Measurements from ENCODE around the gene PDE10A. TPM values are rescaled to one million over a fixed set of nuclear protein-coding genes. Genes with fewer than 3 reads are reported as not detected.

The PDE10A gene
- total and polyA plus RNA-seq, 4 experiments from 2014 or later: not detected

DNA sequence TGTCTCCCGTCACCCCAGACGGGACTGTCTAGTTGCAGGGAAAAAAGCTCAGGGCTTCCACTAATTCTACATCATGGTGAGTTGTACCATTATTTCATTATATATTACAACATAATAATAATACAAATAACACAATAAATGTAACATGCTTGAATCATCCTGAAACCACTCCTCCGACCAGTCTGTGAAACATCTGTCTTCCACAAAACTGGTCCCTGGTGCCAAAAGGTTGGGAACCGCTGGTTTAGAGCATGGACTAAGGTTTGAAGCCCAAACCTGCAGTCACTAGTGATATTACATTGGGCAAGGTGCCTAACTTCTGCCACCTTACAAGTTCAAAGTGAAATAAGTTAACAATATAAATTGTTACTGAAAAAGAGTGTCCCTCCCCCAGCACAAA lies 175.7 kb downstream of the PDE10A start:
- peaks cover 0 to 4% (median 0%) of the 10 kb centered on the region in 8 donors for H3K9me3 Mint-ChIP-seq
- H3K4me1 Mint-ChIP-seq: no peaks in the 10 kb centered on the region
- no peak for DNase-seq
- H3K4me3 Mint-ChIP-seq: no peak overlapping the region
- CTCF ChIA-PET (ENCODE audit: partially characterized antibody): interaction anchor here (0.7 kb wide), 1 partner anchor 151 kb away, joined by 3 read pairs; no protein-coding TSS in a partner anchor
- H3K4me1 ChIP-seq (ENCODE audit: insufficient read depth, low read length): no peaks in the 10 kb centered on the region
- H3K4me3 ChIP-seq (ENCODE audit: low read length in 2 of 2): no peak overlapping the region
- H3K27me3 ChIP-seq (ENCODE audit: insufficient read depth, low read length): no peaks in the 10 kb centered on the region
- POLR2A ChIA-PET (ENCODE audit: partially characterized antibody): no interaction called here
- H3K36me3 Mint-ChIP-seq: no peaks in the 10 kb centered on the region
- no peaks in the 10 kb centered on the region for H3K9me3 ChIP-seq (ENCODE audit: control insufficient read depth in 1 of 2, low read length in 2 of 2)
- H3K27me3 Mint-ChIP-seq: no peaks in the 10 kb centered on the region
- no peak overlapping the region for H3K27ac ChIP-seq (ENCODE audit: low read depth, low read length)
- no peaks in the 10 kb centered on the region for H3K36me3 ChIP-seq (ENCODE audit: insufficient read depth, low read length)
- H3K27ac Mint-ChIP-seq: no peak overlapping the region
- intact Hi-C loops (cut with micrococcal nuclease): no loop called here

GRCh38 chr6:165486183-165487137 lies 176.6 kb downstream of the PDE10A start:
- Mint-ChIP-seq H3K27ac (no peak overlapping the region), H3K36me3 (no peaks in the 10 kb centered on the region), H3K9me3 (peaks cover 0 to 4% (median 0%) of the 10 kb centered on the region in 8 donors), H3K27me3 (no peaks in the 10 kb centered on the region), H3K4me3 (no peak overlapping the region), H3K4me1 (no peaks in the 10 kb centered on the region)
- Histone ChIP-seq H3K27ac (ENCODE audit: low read depth, low read length) (no peak overlapping the region), H3K4me1 (ENCODE audit: insufficient read depth, low read length) (no peaks in the 10 kb centered on the region), H3K27me3 (ENCODE audit: insufficient read depth, low read length) (no peaks in the 10 kb centered on the region), H3K9me3 (ENCODE audit: control insufficient read depth in 1 of 2, low read length in 2 of 2) (no peaks in the 10 kb centered on the region), H3K36me3 (ENCODE audit: insufficient read depth, low read length) (no peaks in the 10 kb centered on the region), H3K4me3 (ENCODE audit: low read length in 2 of 2) (no peak overlapping the region)
- ChIA-PET POLR2A (ENCODE audit: partially characterized antibody) (no interaction called here), CTCF (ENCODE audit: partially characterized antibody) (no interaction called here)
- intact Hi-C loops (cut with micrococcal nuclease): no loop called here
- no peak for DNase-seq

GRCh38 chr6:165484178-165484889 lies 178.7 kb downstream of the PDE10A start:
- no peak for DNase-seq
- Histone ChIP-seq H3K4me3 (ENCODE audit: low read length in 2 of 2) (no peak overlapping the region), H3K9me3 (ENCODE audit: control insufficient read depth in 1 of 2, low read length in 2 of 2) (no peaks in the 10 kb centered on the region), H3K36me3 (ENCODE audit: insufficient read depth, low read length) (no peaks in the 10 kb centered on the region), H3K4me1 (ENCODE audit: insufficient read depth, low read length) (no peaks in the 10 kb centered on the region), H3K27me3 (ENCODE audit: insufficient read depth, low read length) (no peaks in the 10 kb centered on the region), H3K27ac (ENCODE audit: low read depth, low read length) (no peak overlapping the region)
- no peak overlapping the region for H3K4me3 Mint-ChIP-seq
- no peaks in the 10 kb centered on the region for H3K36me3 Mint-ChIP-seq
- H3K27ac Mint-ChIP-seq: no peak overlapping the region
- POLR2A ChIA-PET (ENCODE audit: partially characterized antibody): no interaction called here
- no peaks in the 10 kb centered on the region for H3K4me1 Mint-ChIP-seq
- peaks cover 0 to 4% (median 0%) of the 10 kb centered on the region in 8 donors for H3K9me3 Mint-ChIP-seq
- intact Hi-C loops (cut with micrococcal nuclease): no loop called here
- CTCF ChIA-PET (ENCODE audit: partially characterized antibody): no interaction called here
- no peaks in the 10 kb centered on the region for H3K27me3 Mint-ChIP-seq

DNA sequence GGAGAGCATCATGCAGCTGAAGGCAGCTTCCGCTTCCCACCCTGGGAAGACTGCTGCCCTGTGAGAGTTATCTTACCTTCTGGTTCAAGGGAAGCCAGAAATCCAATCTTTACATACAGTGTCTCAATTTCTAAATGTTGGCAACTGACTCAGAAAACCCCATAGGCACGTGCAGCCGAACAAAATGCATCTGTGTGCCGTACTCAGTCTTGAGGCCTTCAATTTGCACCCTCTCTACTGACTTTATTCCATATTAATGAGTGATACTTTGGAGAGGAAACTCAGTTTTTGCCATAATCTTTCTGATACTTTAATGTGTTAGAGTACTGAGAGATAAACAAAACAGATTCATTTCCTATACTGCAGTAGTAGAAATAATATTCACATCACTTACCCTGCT lies 181.1 kb downstream of the PDE10A start:
- intact Hi-C loops (cut with micrococcal nuclease): no loop called here
- H3K4me1 ChIP-seq (ENCODE audit: insufficient read depth, low read length): no peaks in the 10 kb centered on the region
- H3K9me3 Mint-ChIP-seq: peaks cover 0 to 2% (median 0%) of the 10 kb centered on the region in 8 donors
- H3K4me3 Mint-ChIP-seq: no peak overlapping the region
- H3K27me3 ChIP-seq (ENCODE audit: insufficient read depth, low read length): no peaks in the 10 kb centered on the region
- ChIA-PET POLR2A (ENCODE audit: partially characterized antibody) (no interaction called here), CTCF (ENCODE audit: partially characterized antibody) (no interaction called here)
- no peak overlapping the region for H3K27ac ChIP-seq (ENCODE audit: low read depth, low read length)
- H3K36me3 ChIP-seq (ENCODE audit: insufficient read depth, low read length): no peaks in the 10 kb centered on the region
- no peaks in the 10 kb centered on the region for H3K4me1 Mint-ChIP-seq
- H3K36me3 Mint-ChIP-seq: no peaks in the 10 kb centered on the region
- H3K27ac Mint-ChIP-seq: no peak overlapping the region
- DNase-seq: no peak
- no peaks in the 10 kb centered on the region for H3K9me3 ChIP-seq (ENCODE audit: control insufficient read depth in 1 of 2, low read length in 2 of 2)
- H3K27me3 Mint-ChIP-seq: no peaks in the 10 kb centered on the region
- H3K4me3 ChIP-seq (ENCODE audit: low read length in 2 of 2): no peak overlapping the region

- H3K27me3 ChIP-seq (ENCODE audit: insufficient read depth, low read length): no peaks in the 10 kb centered on the region
- H3K36me3 ChIP-seq (ENCODE audit: insufficient read depth, low read length): no peaks in the 10 kb centered on the region
- Mint-ChIP-seq H3K27me3 (no peaks in the 10 kb centered on the region), H3K36me3 (no peaks in the 10 kb centered on the region), H3K4me1 (no peaks in the 10 kb centered on the region), H3K4me3 (no peak overlapping the region), H3K27ac (no peak overlapping the region), H3K9me3 (peaks cover 0 to 2% (median 0%) of the 10 kb centered on the region in 8 donors)
- intact Hi-C loops (cut with micrococcal nuclease): no loop called here
- ChIA-PET POLR2A (ENCODE audit: partially characterized antibody) (no interaction called here), CTCF (ENCODE audit: partially characterized antibody) (no interaction called here)
- DNase-seq: no peak
- H3K4me1 ChIP-seq (ENCODE audit: insufficient read depth, low read length): no peaks in the 10 kb centered on the region
- no peaks in the 10 kb centered on the region for H3K9me3 ChIP-seq (ENCODE audit: control insufficient read depth in 1 of 2, low read length in 2 of 2)
- no peak overlapping the region for H3K27ac ChIP-seq (ENCODE audit: low read depth, low read length)
- no peak overlapping the region for H3K4me3 ChIP-seq (ENCODE audit: low read length in 2 of 2)
Observed at GRCh38 chr6:165480916-165481315, 182.1 kb downstream of the PDE10A start.

- no peaks in the 10 kb centered on the region for H3K27me3 ChIP-seq (ENCODE audit: insufficient read depth, low read length)
- H3K27ac ChIP-seq (ENCODE audit: low read depth, low read length): no peak overlapping the region
- no peaks in the 10 kb centered on the region for H3K9me3 ChIP-seq (ENCODE audit: control insufficient read depth in 1 of 2, low read length in 2 of 2)
- H3K27ac Mint-ChIP-seq: no peak overlapping the region
- no peak overlapping the region for H3K4me3 Mint-ChIP-seq
- no peaks in the 10 kb centered on the region for H3K9me3 Mint-ChIP-seq
- H3K36me3 ChIP-seq (ENCODE audit: insufficient read depth, low read length): no peaks in the 10 kb centered on the region
- intact Hi-C loops (cut with micrococcal nuclease): no loop called here
- CTCF ChIA-PET (ENCODE audit: partially characterized antibody): no interaction called here
- no peaks in the 10 kb centered on the region for H3K4me1 Mint-ChIP-seq
- no peaks in the 10 kb centered on the region for H3K36me3 Mint-ChIP-seq
- H3K4me3 ChIP-seq (ENCODE audit: low read length in 2 of 2): no peak overlapping the region
- no peaks in the 10 kb centered on the region for H3K4me1 ChIP-seq (ENCODE audit: insufficient read depth, low read length)
- H3K27me3 Mint-ChIP-seq: no peaks in the 10 kb centered on the region
- no peak for DNase-seq
- POLR2A ChIA-PET (ENCODE audit: partially characterized antibody): no interaction called here
Observed at GRCh38 chr6:165478581-165478980, 184.5 kb downstream of the PDE10A start.

DNA sequence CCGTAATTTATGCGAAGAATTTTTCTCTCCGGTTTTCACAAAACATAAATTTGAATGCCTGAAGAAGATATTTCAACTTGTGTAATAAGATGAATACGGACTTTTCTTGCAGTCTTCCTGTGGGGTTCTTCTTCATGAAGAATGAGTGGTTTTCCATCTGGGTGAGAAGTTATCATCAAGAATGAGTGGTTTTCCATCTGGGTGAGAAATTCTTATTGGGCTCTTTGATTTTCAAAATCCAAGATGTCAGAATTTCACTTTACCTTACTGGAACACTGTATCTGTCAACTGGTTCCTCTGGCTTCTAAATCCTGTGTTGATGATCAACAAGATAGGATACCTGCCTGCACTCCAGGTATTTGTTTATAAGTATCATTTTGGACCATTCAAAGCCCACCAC lies 193.6 kb downstream of the PDE10A start:
- no peak overlapping the region for H3K27ac Mint-ChIP-seq
- Histone ChIP-seq H3K36me3 (ENCODE audit: insufficient read depth, low read length) (no peaks in the 10 kb centered on the region), H3K27ac (ENCODE audit: low read depth, low read length) (no peak overlapping the region), H3K4me3 (ENCODE audit: low read length in 2 of 2) (no peak overlapping the region), H3K9me3 (ENCODE audit: control insufficient read depth in 1 of 2, low read length in 2 of 2) (no peaks in the 10 kb centered on the region), H3K27me3 (ENCODE audit: insufficient read depth, low read length) (no peaks in the 10 kb centered on the region), H3K4me1 (ENCODE audit: insufficient read depth, low read length) (no peaks in the 10 kb centered on the region)
- POLR2A ChIA-PET (ENCODE audit: partially characterized antibody): no interaction called here
- DNase-seq: no peak
- no peaks in the 10 kb centered on the region for H3K27me3 Mint-ChIP-seq
- intact Hi-C loops (cut with micrococcal nuclease): no loop called here
- peaks cover 2 to 16% (median 6%) of the 10 kb centered on the region in 8 donors for H3K9me3 Mint-ChIP-seq
- no peak overlapping the region for H3K4me3 Mint-ChIP-seq
- CTCF ChIA-PET (ENCODE audit: partially characterized antibody): no interaction called here
- H3K4me1 Mint-ChIP-seq: no peaks in the 10 kb centered on the region
- no peaks in the 10 kb centered on the region for H3K36me3 Mint-ChIP-seq
